HEK293T (cell line): Measurements from ENCODE around the gene ZNF8.

Experiments
- CTCF ChIA-PET: fragments of 350-600 bp; formaldehyde crosslinking; extraction: SDS; loops from one replicate; lab custom pipeline; 2021; ENCODE audit warnings: antibody characterized with exemption, inconsistent platforms; lab: Yijun Ruan, JAX
- POLR2A ChIA-PET: fragments of 350-600 bp; formaldehyde crosslinking; extraction: SDS; loops from one replicate; lab custom pipeline; 2020; ENCODE audit warnings: antibody characterized with exemption, inconsistent platforms; lab: Yijun Ruan, JAX
- DNase-seq: peaks from one replicate; pipeline ENCODE4 v3.0.0; 2012; ENCODE audit warnings: mixed read lengths; ENCODE audit errors: extremely low spot score
- ARNT ChIP-seq: fragments of 450-650 bp; IDR thresholded peaks from 2 replicates; pipeline ENCODE4 v1.6.1; 2017; ENCODE audit warnings: mild to moderate bottlenecking
- BHLHE40 ChIP-seq: fragments of 450-650 bp; IDR thresholded peaks from 2 replicates; pipeline ENCODE4 v1.6.1; 2016; ENCODE audit warnings: mild to moderate bottlenecking, moderate library complexity, borderline replicate concordance
- CTBP1 ChIP-seq: fragments of 450-650 bp; IDR thresholded peaks from 2 replicates; pipeline ENCODE4 v1.6.1; 2016; ENCODE audit warnings: borderline replicate concordance
- ELF4 ChIP-seq: fragments of 450-650 bp; IDR thresholded peaks from 2 replicates; pipeline ENCODE4 v1.6.1; 2017; ENCODE audit warnings: antibody characterized with exemption
- FOXA1 ChIP-seq: fragments of 450-650 bp; IDR thresholded peaks from 2 replicates; pipeline ENCODE4 v1.6.1; 2016; ENCODE audit warnings: mild to moderate bottlenecking
- FOXK2 ChIP-seq: fragments of 450-650 bp; IDR thresholded peaks from 2 replicates; pipeline ENCODE4 v1.6.1; 2016; ENCODE audit warnings: mild to moderate bottlenecking
- FOXM1 ChIP-seq: fragments of 450-650 bp; IDR thresholded peaks from 2 replicates; pipeline ENCODE4 v1.6.1; 2017; ENCODE audit warnings: mild to moderate bottlenecking, borderline replicate concordance
- HDGF ChIP-seq: fragments of 450-650 bp; IDR thresholded peaks from 2 replicates; pipeline ENCODE4 v1.6.1; 2017; ENCODE audit warnings: antibody characterized with exemption, borderline replicate concordance
- L3MBTL2 ChIP-seq: fragments of 450-650 bp; conservative IDR thresholded peaks from 2 replicates; pipeline ENCODE4 v1.6.1; 2016; ENCODE audit warnings: mild to moderate bottlenecking
- LEF1 ChIP-seq: fragments of 450-650 bp; IDR thresholded peaks from 2 replicates; pipeline ENCODE4 v1.6.1; 2017; ENCODE audit warnings: mild to moderate bottlenecking, borderline replicate concordance
- NFRKB ChIP-seq: fragments of 450-650 bp; IDR thresholded peaks from 2 replicates; pipeline ENCODE4 v1.6.1; 2016; ENCODE audit warnings: mild to moderate bottlenecking, moderate library complexity
- PKNOX1 ChIP-seq: fragments of 450-650 bp; IDR thresholded peaks from 2 replicates; pipeline ENCODE4 v1.6.1; 2016
- SP1 ChIP-seq: fragments of 450-650 bp; IDR thresholded peaks from 2 replicates; pipeline ENCODE4 v1.6.1; 2017
- SUZ12 ChIP-seq: fragments of 450-650 bp; IDR thresholded peaks from 2 replicates; pipeline ENCODE4 v1.6.1; 2016; ENCODE audit warnings: mild to moderate bottlenecking
- TARDBP ChIP-seq: fragments of 450-650 bp; IDR thresholded peaks from 2 replicates; pipeline ENCODE4 v1.6.1; 2016
- ZNF384 ChIP-seq: fragments of 450-650 bp; IDR thresholded peaks from 2 replicates; pipeline ENCODE4 v1.6.1; 2016

The ZNF8 gene

GRCh38 chr19:58351558-58351878 is 72.8 kb downstream of the ZNF8 start:
- CTCF ChIA-PET = no interaction called here
- POLR2A ChIA-PET = interaction anchor here (2.0 kb wide), 1 partner anchor 11 kb away, joined by 14 read pairs; the partner anchor contains the start of gene ZNF497
- DNase-seq = no peak
- no peak for TF ChIP-seq ZNF384
- TF ChIP-seq FOXA1 = no peak
- TF ChIP-seq FOXK2 = no peak
- no peak for TF ChIP-seq CTBP1
- no peak for TF ChIP-seq LEF1
- no peak for TF ChIP-seq FOXM1
- no peak for TF ChIP-seq PKNOX1
- no peak for TF ChIP-seq ARNT
- TF ChIP-seq SP1 = no peak
- no peak for TF ChIP-seq BHLHE40
- TF ChIP-seq TARDBP = no peak
- TF ChIP-seq L3MBTL2 = no peak
- no peak for TF ChIP-seq ELF4
- TF ChIP-seq NFRKB = no peak
- TF ChIP-seq HDGF = no peak
- no peak for TF ChIP-seq SUZ12

GRCh38 chr19:58351990-58352755 is 73.4 kb downstream of the ZNF8 start:
- ChIA-PET POLR2A (interaction anchor here (2.0 kb wide), 1 partner anchor 10 kb away, joined by 14 read pairs; the partner anchor contains the start of gene ZNF497), CTCF (no interaction called here)
- DNase-seq = no peak
- TF ChIP-seq ZNF384 (no peak), ELF4 (no peak), CTBP1 (no peak), NFRKB (no peak), ARNT (no peak), FOXM1 (no peak), HDGF (no peak), TARDBP (no peak), BHLHE40 (no peak), SUZ12 (no peak), SP1 (no peak), FOXK2 (no peak), PKNOX1 (no peak), LEF1 (no peak), L3MBTL2 (no peak)
